ENCODE data around the gene ASPDH. TPM values are rescaled to one million over a fixed set of nuclear protein-coding genes. Genes with fewer than 3 reads are reported as not detected.

ASPDH gene
- total and polyA plus RNA-seq, 2 of the 4 experiments (the other 2 are of a cell fraction), result not detected

DNA sequence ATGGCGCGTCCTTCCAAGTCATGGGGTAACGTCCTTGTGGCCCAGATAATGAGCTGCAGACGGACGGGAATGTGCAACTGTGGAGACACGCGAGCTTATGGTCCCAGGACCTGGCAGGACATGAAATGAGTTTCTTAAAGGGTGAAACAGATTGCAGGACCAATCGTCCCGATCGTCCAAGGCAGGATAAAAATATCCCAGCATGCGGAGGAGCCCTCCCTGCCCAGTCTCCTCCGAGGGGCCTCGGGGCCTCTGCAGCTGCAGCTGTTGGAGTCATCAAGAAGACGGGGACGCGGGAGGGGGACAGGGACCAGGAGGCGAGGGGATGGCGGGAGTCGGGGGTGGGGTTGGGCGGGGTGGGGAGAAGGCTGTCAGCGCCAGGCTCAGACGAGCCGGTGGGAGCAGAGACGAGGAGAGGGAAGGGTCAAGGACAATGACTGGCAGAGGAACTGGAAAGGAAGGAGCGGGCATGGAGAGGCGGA, 22.7 kb downstream of the ASPDH start:
- no peak overlapping the region for H4K5ac ChIP-seq (ENCODE audit: low read depth, low read length)
- CTCF ChIA-PET, result no interaction called here
- no peak for TF ChIP-seq MXI1 (IDR thresholded peaks at IDR 0.05; ENCODE audit: borderline replicate concordance, low read depth, low read length)
- TF ChIP-seq FOS (IDR thresholded peaks at IDR 0.05; ENCODE audit: low read depth, low read length), result no peak
- TF ChIP-seq ELK1 (IDR thresholded peaks at IDR 0.05; ENCODE audit: borderline replicate concordance, low read depth, low read length), result no peak
- no peak for TF ChIP-seq SMC3 (IDR thresholded peaks at IDR 0.05; ENCODE audit: low read depth, low read length)
- no peak for TF ChIP-seq MAZ (IDR thresholded peaks at IDR 0.05; ENCODE audit: borderline replicate concordance, low read depth, low read length)
- no peak for TF ChIP-seq CEBPB (IDR thresholded peaks at IDR 0.05; ENCODE audit: low read depth, low read length)
- no peak for TF ChIP-seq RAD21 (IDR thresholded peaks at IDR 0.05; ENCODE audit: low read length)
- no peak for TF ChIP-seq CTCF (conservative IDR thresholded peaks at IDR 0.05; ENCODE audit: low read depth, low read length)
- no peak for TF ChIP-seq MAFK (IDR thresholded peaks at IDR 0.05; ENCODE audit: low read depth, low read length)
- no peak for TF ChIP-seq CHD1 (IDR thresholded peaks at IDR 0.05; ENCODE audit: low read depth, low read length)
- TF ChIP-seq, protein P1, sequence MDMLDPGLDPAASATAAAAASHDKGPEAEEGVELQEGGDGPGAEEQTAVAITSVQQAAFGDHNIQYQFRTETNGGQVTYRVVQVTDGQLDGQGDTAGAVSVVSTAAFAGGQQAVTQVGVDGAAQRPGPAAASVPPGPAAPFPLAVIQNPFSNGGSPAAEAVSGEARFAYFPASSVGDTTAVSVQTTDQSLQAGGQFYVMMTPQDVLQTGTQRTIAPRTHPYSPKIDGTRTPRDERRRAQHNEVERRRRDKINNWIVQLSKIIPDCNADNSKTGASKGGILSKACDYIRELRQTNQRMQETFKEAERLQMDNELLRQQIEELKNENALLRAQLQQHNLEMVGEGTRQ (IDR thresholded peaks at IDR 0.05; ENCODE audit: low read depth, low read length), result no peak
- TF ChIP-seq BHLHE40 (IDR thresholded peaks at IDR 0.05; ENCODE audit: low read depth, low read length), result no peak
- no peak for TF ChIP-seq RFX5 (IDR thresholded peaks at IDR 0.05; ENCODE audit: low read depth, low read length)
- no peak for TF ChIP-seq NFE2L2 (IDR thresholded peaks at IDR 0.05; ENCODE audit: low read depth, low read length)
- no peak for TF ChIP-seq RCOR1 (IDR thresholded peaks at IDR 0.05; ENCODE audit: insufficient replicate concordance, low read length)
- no peak for TF ChIP-seq POLR2A (IDR thresholded peaks at IDR 0.05; ENCODE audit: low read depth, low read length)
- peaks cover 2% of the 10 kb centered on the region; the same call in 1 of the 2 replicates for H3K36me3 ChIP-seq (ENCODE audit: control insufficient read depth, insufficient read depth, low read length)
- H4K91ac ChIP-seq (ENCODE audit: insufficient read depth, low read depth, low read length), result no peak overlapping the region
- H2BK20ac ChIP-seq (ENCODE audit: low read depth, low read length), result no peak overlapping the region
- H3K23ac ChIP-seq (ENCODE audit: low read depth, low read length), result no peak overlapping the region
- no peak overlapping the region for H3K27ac ChIP-seq (ENCODE audit: insufficient read depth, low read length)
- no peak overlapping the region for H2BK15ac ChIP-seq (ENCODE audit: low read depth, low read length)
- H3K4me1 ChIP-seq (ENCODE audit: control insufficient read depth, insufficient read depth, low read length), result no peaks in the 10 kb centered on the region
- no peak overlapping the region for H3K14ac ChIP-seq (replicated peaks; ENCODE audit: low read depth, low read length)
- H4K8ac ChIP-seq (ENCODE audit: low read depth in 2 of 2, low read length in 2 of 2), result no peak overlapping the region
- H4K20me1 ChIP-seq (ENCODE audit: insufficient read depth, low read length), result no peaks in the 10 kb centered on the region
- in situ Hi-C loops (cut with MboI; ENCODE audit: low sequenced_read_pairs), result no loop called here
- peak overlapping the region; percentile 63 for H2AFZ ChIP-seq (replicated peaks; ENCODE audit: low read length, poor library complexity)
- peaks cover 6% of the 10 kb centered on the region; the same call in 1 of the 2 replicates for H3K9me3 ChIP-seq (ENCODE audit: control insufficient read depth, insufficient read depth, low read length)
- 18% methylated on average over 17 of the region's 26 CpGs; no CpG with 5 or more reads in 1 of the 2 experiments for WGBS, 2 experiments (ENCODE audit: extremely low coverage in 2 of 2, insufficient read length in 1 of 2)
- H3K4ac ChIP-seq (ENCODE audit: low read depth, low read length), result no peak overlapping the region
- H2AK5ac ChIP-seq (ENCODE audit: low read depth, low read length), result no peak overlapping the region
- no peak overlapping the region for H3K4me2 ChIP-seq (ENCODE audit: low read depth, low read length)
- DNase-seq, result no peak
- no peaks in the 10 kb centered on the region for H3K9me1 ChIP-seq (ENCODE audit: insufficient read depth, low read length)
- BruUV-seq (replicated peaks), result no TSS peak
- no peak overlapping the region for H3K18ac ChIP-seq (ENCODE audit: low read depth, low read length)
- no peak overlapping the region for H3K56ac ChIP-seq (ENCODE audit: extremely low read depth, insufficient read depth, low read length)
- no peak overlapping the region for H2BK120ac ChIP-seq (ENCODE audit: low read depth, low read length)
- POLR2A ChIA-PET (ENCODE audit: unreplicated experiment), result no interaction called here
- dilution Hi-C loops (cut with HindIII; ENCODE audit: low sequenced_read_pairs, unreplicated experiment), result no loop called here
- intact Hi-C loops (cut with micrococcal nuclease), result no loop called here
- H3K27me3 ChIP-seq (ENCODE audit: control insufficient read depth, insufficient read depth, low read length), result peaks cover 46% of the 10 kb centered on the region
- no peak overlapping the region for H2BK5ac ChIP-seq (ENCODE audit: low read depth, low read length, poor library complexity, severe bottlenecking)
- no peak overlapping the region for H3K9ac ChIP-seq (ENCODE audit: low read depth, low read length)
- no peak for ATAC-seq (ENCODE audit: low read depth)
- H2AK9ac ChIP-seq (replicated peaks; ENCODE audit: low read depth, low read length, poor library complexity), result no peak overlapping the region
- H3K4me3 ChIP-seq (ENCODE audit: insufficient read depth, low read depth, low read length), result no peak overlapping the region
- no peaks in the 10 kb centered on the region for H3K79me1 ChIP-seq (ENCODE audit: low read depth in 1 of 2, low read length in 2 of 2)
